ENCODE data around the gene SPACA9. TPM values are rescaled to one million over a fixed set of nuclear protein-coding genes. Genes with fewer than 3 reads are reported as not detected.

The SPACA9 gene
- total RNA-seq, 1 experiment from 2014 or later, result 1.3 TPM

DNA sequence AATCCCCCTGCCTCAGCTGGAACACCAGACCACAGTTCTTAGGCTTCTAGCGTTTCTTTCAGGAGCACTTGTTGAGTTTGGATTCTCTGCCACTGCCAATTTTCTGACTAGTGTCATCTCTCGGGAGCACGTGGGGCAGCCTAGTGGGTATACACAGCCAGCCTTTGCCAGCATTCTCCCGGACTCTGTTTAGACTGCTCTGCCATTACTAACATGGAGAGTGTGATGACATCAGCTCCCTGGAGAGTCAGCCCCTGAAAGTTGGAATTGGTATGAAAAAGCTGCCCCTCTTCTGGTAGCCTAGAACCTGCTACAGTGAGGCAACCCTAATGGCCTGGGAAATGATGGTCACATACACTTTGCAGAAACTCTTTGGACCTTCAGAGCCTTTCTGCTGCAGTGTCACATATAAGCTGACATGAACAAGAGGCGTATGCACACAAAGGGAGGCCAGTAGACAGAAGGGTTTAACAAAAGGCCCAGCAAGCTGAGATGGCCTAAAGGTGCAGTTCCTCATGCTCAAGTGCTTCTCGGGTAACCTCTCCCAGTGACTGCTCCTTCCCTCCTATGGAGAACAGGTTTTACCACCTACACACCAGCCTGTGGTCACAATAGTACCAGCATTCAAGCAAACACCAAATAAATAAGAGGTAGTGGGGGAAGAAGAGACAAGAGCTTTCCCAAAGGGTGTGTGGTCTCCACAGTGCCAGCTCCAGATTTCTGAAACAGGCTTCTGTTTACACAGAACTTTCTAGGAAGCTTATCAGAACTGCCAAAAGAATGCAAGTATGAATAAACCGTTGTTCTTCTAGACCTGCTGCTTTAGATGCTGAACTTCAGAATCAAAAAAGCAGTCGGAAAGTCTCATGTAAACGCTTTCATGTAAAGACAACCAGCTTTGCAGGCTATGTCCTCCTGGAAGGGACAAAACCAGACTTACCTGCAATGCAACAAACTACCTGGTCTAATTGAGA lies 16.5 kb downstream of the SPACA9 start:
- TF ChIP-seq, protein P1, sequence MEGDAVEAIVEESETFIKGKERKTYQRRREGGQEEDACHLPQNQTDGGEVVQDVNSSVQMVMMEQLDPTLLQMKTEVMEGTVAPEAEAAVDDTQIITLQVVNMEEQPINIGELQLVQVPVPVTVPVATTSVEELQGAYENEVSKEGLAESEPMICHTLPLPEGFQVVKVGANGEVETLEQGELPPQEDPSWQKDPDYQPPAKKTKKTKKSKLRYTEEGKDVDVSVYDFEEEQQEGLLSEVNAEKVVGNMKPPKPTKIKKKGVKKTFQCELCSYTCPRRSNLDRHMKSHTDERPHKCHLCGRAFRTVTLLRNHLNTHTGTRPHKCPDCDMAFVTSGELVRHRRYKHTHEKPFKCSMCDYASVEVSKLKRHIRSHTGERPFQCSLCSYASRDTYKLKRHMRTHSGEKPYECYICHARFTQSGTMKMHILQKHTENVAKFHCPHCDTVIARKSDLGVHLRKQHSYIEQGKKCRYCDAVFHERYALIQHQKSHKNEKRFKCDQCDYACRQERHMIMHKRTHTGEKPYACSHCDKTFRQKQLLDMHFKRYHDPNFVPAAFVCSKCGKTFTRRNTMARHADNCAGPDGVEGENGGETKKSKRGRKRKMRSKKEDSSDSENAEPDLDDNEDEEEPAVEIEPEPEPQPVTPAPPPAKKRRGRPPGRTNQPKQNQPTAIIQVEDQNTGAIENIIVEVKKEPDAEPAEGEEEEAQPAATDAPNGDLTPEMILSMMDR (conservative IDR thresholded peaks at IDR 0.05), result no peak
- no peak overlapping the region for H3K4me3 Mint-ChIP-seq
- H3K27ac Mint-ChIP-seq, result no peak overlapping the region
- no peaks in the 10 kb centered on the region for H3K79me1 ChIP-seq (ENCODE audit: insufficient read depth, low read depth, low read length, poor library complexity, severe bottlenecking)
- H2BK5ac ChIP-seq (ENCODE audit: insufficient read length, low read length), result no peak overlapping the region
- no peak overlapping the region for H2AFZ ChIP-seq (ENCODE audit: low read length)
- no peaks in the 10 kb centered on the region for H4K20me1 ChIP-seq (ENCODE audit: control insufficient read depth, insufficient read depth, insufficient read length)
- H3K56ac ChIP-seq (ENCODE audit: insufficient read length, low read depth, low read length), result no peak overlapping the region
- no peak overlapping the region for H3K14ac ChIP-seq (ENCODE audit: insufficient read depth, low read length)
- no peak overlapping the region for H3K9ac ChIP-seq (ENCODE audit: extremely low read depth, insufficient read length, low read length)
- no peak overlapping the region for H2BK20ac ChIP-seq (ENCODE audit: low read depth, low read length, poor library complexity, severe bottlenecking)
- no peak for DNase-seq
- H3K9me3 ChIP-seq (ENCODE audit: control insufficient read depth, low read depth, low read length), result no peaks in the 10 kb centered on the region
- no peak overlapping the region for H3K4me2 ChIP-seq (ENCODE audit: insufficient read depth, insufficient read length, low read length)
- no peaks in the 10 kb centered on the region for H3K4me1 ChIP-seq (ENCODE audit: insufficient read depth, low read length)
- H2AK5ac ChIP-seq (ENCODE audit: insufficient read length, low read length), result no peak overlapping the region
- H3K36me3 Mint-ChIP-seq (ENCODE audit: insufficient read depth in 1 of 3, low read depth in 3 of 3), result peaks cover 10 to 49% (median 32%) of the 10 kb centered on the region in 3 experiments
- H4K8ac ChIP-seq (replicated peaks; ENCODE audit: insufficient read length, low read depth, low read length), result no peak overlapping the region
- no peak overlapping the region for H4K91ac ChIP-seq (ENCODE audit: insufficient read length, low read depth, low read length)
- no CpG with 5 or more reads among the region's 9 CpGs for WGBS (ENCODE audit: extremely low coverage, insufficient read length, low lambda C conversion rate)
- H2BK120ac ChIP-seq (ENCODE audit: low read depth, low read length, poor library complexity, severe bottlenecking), result no peak overlapping the region
- H2BK15ac ChIP-seq (ENCODE audit: low read depth, low read length), result no peak overlapping the region
- H3K9me3 Mint-ChIP-seq, result no peaks in the 10 kb centered on the region
- H3K18ac ChIP-seq (ENCODE audit: insufficient read length, low read depth, low read length), result no peak overlapping the region
- no peak overlapping the region for H4K5ac ChIP-seq (ENCODE audit: insufficient read length, low read depth, low read length)
- no peak overlapping the region for H3T11ph ChIP-seq (ENCODE audit: low read length)
- no peaks in the 10 kb centered on the region for H3K23me2 ChIP-seq (ENCODE audit: insufficient read length, low read depth, low read length, poor library complexity, severe bottlenecking)
- H3K27me3 Mint-ChIP-seq (ENCODE audit: low read depth), result no peaks in the 10 kb centered on the region
- H3K79me2 ChIP-seq (ENCODE audit: insufficient read depth, low read length), result no peaks in the 10 kb centered on the region
- no peak overlapping the region for H3K4ac ChIP-seq (ENCODE audit: low read depth, low read length)
- no peak overlapping the region for H2BK12ac ChIP-seq (ENCODE audit: insufficient read length, low read depth, low read length)
- no peak overlapping the region for H3K27ac ChIP-seq (ENCODE audit: insufficient read length, low read depth, low read length)
- peaks cover 3 to 4% of the 10 kb centered on the region in 2 experiments; a peak in 2 of 4 replicates for H3K4me1 Mint-ChIP-seq
- H3K23ac ChIP-seq (ENCODE audit: insufficient read length, low read depth, low read length), result no peak overlapping the region
- no peaks in the 10 kb centered on the region for H3K27me3 ChIP-seq (ENCODE audit: insufficient read depth, low read length)

Data from H9 (cell line).